LNCaP clone FGC (cell line): ENCODE results near the gene SFXN5.

Experiments
- DNase-seq: peaks from one replicate; pipeline ENCODE4 v3.0.0-alpha.2; 2011; ENCODE audit warnings: low read depth
- H3K4me3 ChIP-seq: 2 replicates; pipeline ENCODE4 v1.5.1; 2011; ENCODE audit warnings: mild to moderate bottlenecking, low read depth, low read length, control low read depth
- TF ChIP-seq, protein P1 (sequence below): IDR thresholded peaks from 2 replicates; pipeline ENCODE4 v1.5.1; 2012; ENCODE audit warnings: mild to moderate bottlenecking; ENCODE audit not compliant: control insufficient read depth, insufficient read depth; ENCODE audit errors: extremely low read depth

SFXN5 gene

DNA sequence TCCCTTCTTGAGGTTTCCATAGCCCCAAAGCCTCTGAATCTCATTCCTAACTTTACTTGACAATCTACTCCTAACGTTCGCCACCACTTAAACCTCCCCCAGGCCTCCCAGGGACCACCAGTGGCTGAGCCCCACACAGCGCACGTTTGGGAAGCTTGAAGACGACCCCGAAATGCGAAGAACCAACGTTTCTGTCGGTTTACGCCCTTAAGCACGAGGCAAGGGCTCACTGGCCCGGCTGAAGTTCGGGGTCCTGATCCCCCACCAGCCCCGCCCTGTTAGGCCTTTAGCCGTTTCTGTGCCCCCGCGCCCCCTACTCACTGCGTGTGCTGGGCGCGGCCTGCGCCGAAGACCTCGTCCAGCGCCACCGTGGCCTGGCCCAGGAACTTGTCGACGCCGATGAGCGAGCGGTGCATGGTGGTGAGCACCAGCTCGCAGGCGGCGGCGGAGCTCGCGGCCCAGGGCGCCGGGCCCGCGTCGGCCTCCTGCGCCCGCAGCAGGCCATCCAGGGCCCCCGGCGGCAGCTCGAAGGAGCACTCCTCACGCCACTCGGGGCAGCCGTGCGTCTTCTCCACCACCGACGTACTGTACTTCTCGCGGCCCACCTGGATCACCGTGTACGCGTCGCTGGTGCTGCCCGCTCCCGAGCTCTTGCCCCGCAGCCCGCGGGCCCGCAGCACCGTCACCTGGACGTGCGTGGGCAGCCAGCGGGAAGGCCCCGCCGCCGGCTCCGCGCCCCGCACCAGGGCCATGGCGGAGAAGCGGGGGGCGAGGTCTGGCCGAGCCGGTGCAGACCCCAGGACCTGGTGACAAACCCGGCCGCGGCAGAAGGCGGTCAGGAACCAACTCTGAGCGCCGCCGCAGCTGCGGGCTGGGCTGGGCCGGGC is 40.8 kb upstream of the SFXN5 start:
- TF ChIP-seq, protein P1, sequence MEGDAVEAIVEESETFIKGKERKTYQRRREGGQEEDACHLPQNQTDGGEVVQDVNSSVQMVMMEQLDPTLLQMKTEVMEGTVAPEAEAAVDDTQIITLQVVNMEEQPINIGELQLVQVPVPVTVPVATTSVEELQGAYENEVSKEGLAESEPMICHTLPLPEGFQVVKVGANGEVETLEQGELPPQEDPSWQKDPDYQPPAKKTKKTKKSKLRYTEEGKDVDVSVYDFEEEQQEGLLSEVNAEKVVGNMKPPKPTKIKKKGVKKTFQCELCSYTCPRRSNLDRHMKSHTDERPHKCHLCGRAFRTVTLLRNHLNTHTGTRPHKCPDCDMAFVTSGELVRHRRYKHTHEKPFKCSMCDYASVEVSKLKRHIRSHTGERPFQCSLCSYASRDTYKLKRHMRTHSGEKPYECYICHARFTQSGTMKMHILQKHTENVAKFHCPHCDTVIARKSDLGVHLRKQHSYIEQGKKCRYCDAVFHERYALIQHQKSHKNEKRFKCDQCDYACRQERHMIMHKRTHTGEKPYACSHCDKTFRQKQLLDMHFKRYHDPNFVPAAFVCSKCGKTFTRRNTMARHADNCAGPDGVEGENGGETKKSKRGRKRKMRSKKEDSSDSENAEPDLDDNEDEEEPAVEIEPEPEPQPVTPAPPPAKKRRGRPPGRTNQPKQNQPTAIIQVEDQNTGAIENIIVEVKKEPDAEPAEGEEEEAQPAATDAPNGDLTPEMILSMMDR: no peak
- DNase-seq: no peak
- H3K4me3 ChIP-seq: peak overlapping the region; percentile 60

DNA sequence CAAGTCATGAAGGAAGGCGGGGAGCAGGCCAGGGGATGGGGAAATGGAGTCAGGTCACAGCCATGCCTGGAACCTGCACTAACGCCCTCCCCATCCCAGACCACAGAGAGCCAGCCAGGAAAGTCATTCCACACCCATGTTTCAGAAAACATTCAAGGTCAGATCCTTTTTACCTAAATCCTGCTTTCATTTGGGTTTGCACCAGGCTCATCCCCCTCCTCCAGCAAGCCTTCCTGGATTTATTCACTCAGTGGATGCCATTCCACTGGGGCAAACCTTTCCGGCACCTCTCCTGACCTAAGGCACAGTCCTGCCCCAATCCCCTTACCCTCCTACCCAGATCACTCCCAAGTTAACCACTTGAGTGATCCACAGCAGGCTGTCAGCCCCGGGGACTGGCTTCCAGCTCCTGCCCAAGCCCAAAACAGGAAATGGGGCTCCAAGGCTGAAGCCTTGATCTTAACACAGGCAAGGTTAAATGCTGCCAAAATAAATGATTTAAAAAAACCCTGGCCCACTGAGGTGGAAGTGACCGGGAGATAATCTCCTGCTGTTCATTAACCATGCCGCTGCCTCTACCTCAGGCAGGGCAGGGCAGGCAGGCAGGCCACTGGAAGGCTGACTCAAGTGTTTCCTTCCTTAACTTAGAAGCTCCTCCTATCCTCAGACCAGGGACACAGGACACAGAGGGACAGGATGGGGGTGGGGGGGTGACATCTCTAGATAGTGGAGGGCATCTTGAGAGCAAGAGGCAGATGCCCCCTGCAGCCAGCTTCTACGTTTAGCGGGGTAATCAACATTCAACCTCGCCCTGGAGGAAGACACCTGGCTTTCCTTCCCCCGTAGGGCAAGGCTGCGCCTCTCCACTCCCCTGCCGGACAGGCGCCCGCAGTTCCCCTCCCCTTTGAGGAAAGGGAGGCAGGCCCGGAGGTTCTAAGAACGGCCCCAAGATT is 39.8 kb upstream of the SFXN5 start:
- TF ChIP-seq, protein P1: no peak
- DNase-seq: no peak
- H3K4me3 ChIP-seq: peak overlapping the region; percentile 60

DNA sequence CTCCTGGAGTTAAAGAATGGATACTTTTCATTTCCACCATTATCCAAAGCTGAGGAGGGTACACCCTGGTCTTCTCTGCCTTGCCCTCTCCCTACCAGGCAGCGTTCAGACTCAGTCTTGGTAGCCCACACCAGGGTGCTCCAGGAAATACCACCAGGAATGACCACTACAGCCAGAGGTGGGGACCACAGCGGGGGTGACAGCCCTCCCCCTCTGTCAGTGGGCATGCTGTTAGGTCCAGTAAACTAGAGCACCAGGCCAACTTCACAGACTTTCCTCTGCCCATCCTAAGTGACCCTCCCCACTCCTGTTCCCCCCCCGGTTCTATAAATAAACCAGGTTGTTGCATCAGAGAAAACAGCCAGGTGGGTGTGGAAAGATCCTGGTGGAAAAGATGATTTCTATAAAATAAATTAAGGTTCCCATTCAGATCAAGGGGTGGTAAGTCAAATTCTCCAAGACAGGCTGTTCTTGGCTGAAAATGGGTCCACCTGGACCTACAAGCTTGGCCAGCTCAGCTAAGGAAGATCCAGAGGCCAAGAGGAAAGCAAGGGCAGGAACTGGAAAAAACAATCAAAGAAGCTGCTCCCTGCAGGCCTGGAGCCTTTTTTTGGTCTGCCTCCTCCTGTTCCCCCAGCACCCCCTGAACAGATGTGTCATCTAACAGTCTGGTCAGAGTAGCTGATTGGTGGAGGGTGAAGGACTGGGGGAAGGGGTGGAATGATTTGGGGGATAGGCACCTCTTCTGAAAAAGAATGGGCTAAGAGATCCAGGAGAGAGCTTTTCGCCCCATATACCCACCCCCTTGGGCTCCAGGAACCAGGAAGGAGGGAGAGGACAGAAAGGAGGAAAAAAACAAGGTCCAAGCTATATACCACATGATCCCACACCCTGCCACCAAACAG is 38.9 kb upstream of the SFXN5 start:
- H3K4me3 ChIP-seq: peak overlapping the region; percentile 60
- TF ChIP-seq, protein P1: no peak
- no peak for DNase-seq

DNA sequence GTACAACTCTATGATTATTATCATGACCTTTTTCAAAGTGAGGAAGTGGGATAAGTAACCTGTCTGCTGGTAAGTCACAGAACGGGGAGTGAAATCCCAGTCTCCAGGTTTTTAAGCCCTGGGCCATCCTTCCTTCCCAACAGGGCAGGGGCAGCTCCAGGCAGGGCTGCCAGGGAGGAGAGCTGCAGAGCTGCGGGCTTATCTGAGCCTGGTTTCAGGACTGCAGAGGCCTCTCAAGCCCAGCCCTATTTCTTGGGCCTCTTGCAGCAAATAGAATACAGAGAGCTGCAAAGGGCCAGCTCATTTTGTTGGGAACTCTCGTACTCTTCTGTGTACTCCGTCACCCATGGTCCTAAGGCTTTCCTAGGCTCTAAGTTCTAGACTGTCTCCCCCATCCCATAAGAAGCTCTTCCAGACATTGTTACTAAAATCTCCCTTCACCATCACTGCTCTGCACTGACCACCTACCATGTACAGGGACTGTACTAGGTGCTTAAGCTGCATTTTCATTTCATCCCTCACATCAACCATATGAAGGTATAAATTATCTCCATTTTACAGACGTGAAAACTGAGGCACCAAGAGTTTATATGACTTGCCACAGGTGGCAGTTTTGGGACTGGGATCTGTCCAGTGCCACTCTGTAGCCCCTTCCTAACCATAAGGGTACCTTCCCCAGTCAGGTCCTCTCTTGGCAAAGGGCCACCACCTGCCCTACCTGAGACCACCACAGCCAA is 38.1 kb upstream of the SFXN5 start:
- TF ChIP-seq, protein P1: no peak
- no peak overlapping the region for H3K4me3 ChIP-seq
- DNase-seq: no peak

DNA sequence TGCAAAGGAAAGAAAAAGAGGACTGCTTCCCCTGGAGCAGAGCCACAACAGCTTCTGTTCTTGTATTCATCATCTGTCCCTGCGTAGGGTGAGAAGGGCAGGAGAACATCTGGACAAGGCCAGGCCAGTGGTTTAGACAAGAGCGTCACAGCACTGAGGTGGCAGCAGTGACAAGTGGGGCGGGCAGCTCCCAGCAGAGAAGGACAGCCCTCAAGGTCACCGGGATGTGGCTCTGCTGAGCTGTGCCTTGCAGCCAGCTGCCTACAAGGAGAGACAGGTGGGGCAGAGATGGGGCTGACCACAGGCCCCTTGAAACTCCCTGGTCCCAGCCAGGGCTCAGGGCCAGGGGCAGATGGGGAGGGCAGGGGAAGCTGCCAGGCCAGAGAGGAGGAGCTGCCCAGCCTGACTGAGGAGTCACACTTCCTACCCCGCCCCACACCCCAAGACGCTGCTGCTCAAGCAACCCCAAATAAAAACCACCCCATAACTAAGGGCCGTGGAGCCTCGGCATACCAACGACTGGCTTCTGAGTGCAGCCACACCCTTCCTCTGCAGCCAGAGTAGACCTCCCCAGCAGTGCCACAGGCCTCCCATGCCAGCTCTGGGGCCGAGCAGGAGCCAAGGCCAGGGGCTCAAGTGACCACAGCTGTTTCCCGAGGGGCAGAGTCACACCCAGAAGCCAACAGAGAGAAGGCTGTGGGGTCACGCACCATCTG is 35.9 kb upstream of the SFXN5 start:
- no peak overlapping the region for H3K4me3 ChIP-seq
- TF ChIP-seq, protein P1: no peak
- no peak for DNase-seq
